H9 (cell line): Measurements from ENCODE around the gene PIGM. TPM values are rescaled to one million over a fixed set of nuclear protein-coding genes. Genes with fewer than 3 reads are reported as not detected.

ENCODE experiments used
- DNase-seq: peaks from one replicate; pipeline ENCODE4 v3.0.0-alpha.2; 2017
- H2AFZ ChIP-seq: one replicate; pipeline ENCODE4 v1.6.1; 2013; ENCODE audit warnings: mild to moderate bottlenecking, low read length, control low read depth, moderate library complexity
- H2AK5ac ChIP-seq: 2 replicates; pipeline ENCODE4 v1.6.1; 2013; ENCODE audit warnings: low read length, control low read depth, mixed read lengths; ENCODE audit not compliant: insufficient read length
- H2BK120ac ChIP-seq: one replicate; pipeline ENCODE4 v1.6.1; 2013; ENCODE audit warnings: low read depth, mild to moderate bottlenecking, low read length, control low read depth, inconsistent platforms; ENCODE audit not compliant: poor library complexity, severe bottlenecking
- H2BK12ac ChIP-seq: 2 replicates; pipeline ENCODE4 v1.6.1; 2013; ENCODE audit warnings: low read length, control low read depth, mixed read lengths, low read depth; ENCODE audit not compliant: insufficient read length
- H2BK15ac ChIP-seq: 2 replicates; pipeline ENCODE4 v1.6.1; 2013; ENCODE audit warnings: low read depth, low read length, control low read depth
- H2BK20ac ChIP-seq: one replicate; pipeline ENCODE4 v1.6.1; 2013; ENCODE audit warnings: low read depth, mild to moderate bottlenecking, low read length, control low read depth, inconsistent platforms; ENCODE audit not compliant: poor library complexity, severe bottlenecking
- H2BK5ac ChIP-seq: 2 replicates; pipeline ENCODE4 v1.6.1; 2013; ENCODE audit warnings: low read length, control low read depth, mixed read lengths; ENCODE audit not compliant: insufficient read length
- H3K14ac ChIP-seq: 2 replicates; pipeline ENCODE4 v1.6.1; 2013; ENCODE audit warnings: low read length, control low read depth; ENCODE audit not compliant: insufficient read depth
- H3K18ac ChIP-seq: 2 replicates; pipeline ENCODE4 v1.6.1; 2013; ENCODE audit warnings: low read depth, mild to moderate bottlenecking, mixed read lengths, low read length, control low read depth; ENCODE audit not compliant: insufficient read length
- H3K23ac ChIP-seq: 2 replicates; pipeline ENCODE4 v1.6.1; 2013; ENCODE audit warnings: low read length, control low read depth, mixed read lengths, low read depth; ENCODE audit not compliant: insufficient read length
- H3K23me2 ChIP-seq: 2 replicates; pipeline ENCODE4 v1.6.1; 2013; ENCODE audit warnings: low read depth, mild to moderate bottlenecking, mixed read lengths, low read length, control low read depth; ENCODE audit not compliant: insufficient read length, poor library complexity, severe bottlenecking
- H3K27ac ChIP-seq: 2 replicates; pipeline ENCODE4 v1.5.1; 2013; ENCODE audit warnings: low read length, control low read depth, mixed read lengths, low read depth; ENCODE audit not compliant: insufficient read length
- H3K27me3 ChIP-seq: 2 replicates; pipeline ENCODE4 v1.6.1; 2013; ENCODE audit warnings: low read length, control low read depth, inconsistent platforms; ENCODE audit not compliant: insufficient read depth
- H3K4ac ChIP-seq: 2 replicates; pipeline ENCODE4 v1.6.1; 2013; ENCODE audit warnings: low read depth, mild to moderate bottlenecking, control low read depth, inconsistent platforms, low read length, moderate library complexity
- H3K4me1 ChIP-seq: 2 replicates; pipeline ENCODE4 v1.6.1; 2013; ENCODE audit warnings: low read length, control low read depth, inconsistent platforms; ENCODE audit not compliant: insufficient read depth
- H3K4me2 ChIP-seq: 2 replicates; pipeline ENCODE4 v1.6.1; 2013; ENCODE audit warnings: low read length, control low read depth, mixed read lengths; ENCODE audit not compliant: insufficient read length, insufficient read depth
- H3K56ac ChIP-seq: 2 replicates; pipeline ENCODE4 v1.6.1; 2013; ENCODE audit warnings: low read depth, mild to moderate bottlenecking, mixed read lengths, low read length, control low read depth; ENCODE audit not compliant: insufficient read length
- H3K79me1 ChIP-seq: 2 replicates; pipeline ENCODE4 v1.6.1; 2013; ENCODE audit warnings: low read depth, mild to moderate bottlenecking, moderate library complexity, low read length, control low read depth, inconsistent platforms; ENCODE audit not compliant: insufficient read depth, poor library complexity, severe bottlenecking
- H3K79me2 ChIP-seq: 2 replicates; pipeline ENCODE4 v1.6.1; 2013; ENCODE audit warnings: low read length, control low read depth, inconsistent platforms; ENCODE audit not compliant: insufficient read depth
- H3K9ac ChIP-seq: 2 replicates; pipeline ENCODE4 v1.6.1; 2013; ENCODE audit warnings: low read length, control low read depth, mixed read lengths; ENCODE audit not compliant: insufficient read length; ENCODE audit errors: extremely low read depth
- H3K9me3 ChIP-seq: one replicate; pipeline ENCODE4 v1.6.1; 2013; ENCODE audit warnings: low read depth, low read length, inconsistent platforms; ENCODE audit not compliant: control insufficient read depth
- H3T11ph ChIP-seq: one replicate; pipeline ENCODE4 v1.6.1; 2013; ENCODE audit warnings: mild to moderate bottlenecking, low read length, control low read depth, inconsistent platforms
- H4K20me1 ChIP-seq: one replicate; pipeline ENCODE4 v1.6.1; 2013; ENCODE audit not compliant: control insufficient read depth, insufficient read length, insufficient read depth
- H4K5ac ChIP-seq: 2 replicates; pipeline ENCODE4 v1.6.1; 2013; ENCODE audit warnings: low read depth, mild to moderate bottlenecking, mixed read lengths, low read length, control low read depth; ENCODE audit not compliant: insufficient read length
- H4K8ac ChIP-seq: replicated peaks from 2 replicates; pipeline ENCODE4 v1.6.1; 2013; ENCODE audit warnings: low read length, control low read depth, mixed read lengths, low read depth; ENCODE audit not compliant: insufficient read length
- H4K91ac ChIP-seq: 2 replicates; pipeline ENCODE4 v1.6.1; 2013; ENCODE audit warnings: low read depth, mild to moderate bottlenecking, moderate library complexity, mixed read lengths, low read length, control low read depth; ENCODE audit not compliant: insufficient read length
- H3K27ac Mint-ChIP-seq, 3 experiments: 2 replicates in 2 of 3; 3 replicates in 1 of 3; pipeline ENCODE4 v1.8.0; 2020 to 2021; ENCODE audit warnings: mixed read lengths in 3 of 3, mild to moderate bottlenecking in 1 of 3, moderate library complexity in 1 of 3
- H3K27me3 Mint-ChIP-seq: 2 replicates; pipeline ENCODE4 v1.8.0; 2021; ENCODE audit warnings: low read depth, mild to moderate bottlenecking, moderate library complexity, mixed read lengths
- H3K36me3 Mint-ChIP-seq, 3 experiments: 2 replicates in 2 of 3; 3 replicates in 1 of 3; pipeline ENCODE4 v1.8.0; 2020 to 2021; ENCODE audit warnings: low read depth in 3 of 3, mixed read lengths in 3 of 3; ENCODE audit not compliant: insufficient read depth in 1 of 3
- H3K4me1 Mint-ChIP-seq, 2 experiments: 2 replicates each; pipeline ENCODE4 v1.8.0; 2020; ENCODE audit warnings: mixed read lengths in 2 of 2
- H3K4me3 Mint-ChIP-seq, 2 experiments: 2 replicates in 1 of 2; 3 replicates in 1 of 2; pipeline ENCODE4 v1.8.0; 2020 to 2021; ENCODE audit warnings: mild to moderate bottlenecking in 2 of 2, mixed read lengths in 2 of 2, moderate library complexity in 1 of 2
- H3K9me3 Mint-ChIP-seq, 2 experiments: 2 replicates in 1 of 2; 3 replicates in 1 of 2; pipeline ENCODE4 v1.8.0; 2020; ENCODE audit warnings: mild to moderate bottlenecking in 2 of 2, mixed read lengths in 2 of 2, moderate library complexity in 1 of 2
- CTCF ChIP-seq: fragments of 200-600 bp; sonication (generic); conservative IDR thresholded peaks from 3 replicates; pipeline ENCODE4 v1.8.0; 2021; ENCODE audit warnings: antibody characterized with exemption, mild to moderate bottlenecking
- WGBS: extraction: QIAGEN DNeasy Blood & Tissue Kit; methylation state at CpG from one replicate; pipeline ENCODE4 v1.1.7; 2013; ENCODE audit warnings: missing lambda C conversion rate, low lambda C conversion rate, mixed read lengths; ENCODE audit not compliant: insufficient read length; ENCODE audit errors: extremely low coverage; 5-methylcytosine and 5-hydroxymethylcytosine counted together
- total RNA-seq: library from RNA; stranded (reverse); gene quantifications from 2 replicates; pipeline ENCODE4 v1.2.1, GENCODE V29; 2021

PIGM gene
- total RNA-seq, 1 experiment from 2014 or later = 5.9 TPM

- no peaks in the 10 kb centered on the region for H3K79me2 ChIP-seq
- no peaks in the 10 kb centered on the region for H3K36me3 Mint-ChIP-seq
- peaks cover 85% of the 10 kb centered on the region for H3K27me3 Mint-ChIP-seq
- DNase-seq = no peak
- H4K91ac ChIP-seq = no peak overlapping the region
- H3K79me1 ChIP-seq = no peaks in the 10 kb centered on the region
- no peak overlapping the region for H2BK5ac ChIP-seq
- H2AK5ac ChIP-seq = no peak overlapping the region
- no peak overlapping the region for H3K27ac Mint-ChIP-seq
- no peak overlapping the region for H4K5ac ChIP-seq
- no peak overlapping the region for H2AFZ ChIP-seq
- H3K4me3 Mint-ChIP-seq = no peak overlapping the region
- no peak overlapping the region for H4K8ac ChIP-seq
- H3K14ac ChIP-seq = no peak overlapping the region
- H3K18ac ChIP-seq = no peak overlapping the region
- H3K56ac ChIP-seq = no peak overlapping the region
- no peak for TF ChIP-seq CTCF
- no peak overlapping the region for H2BK15ac ChIP-seq
- no CpG with 5 or more reads among the region's 3 CpGs for WGBS
- peaks cover 0 to 3% of the 10 kb centered on the region in 2 experiments; a peak in 1 of 4 replicates for H3K4me1 Mint-ChIP-seq
- 0 out of 2 replicates have a peak, but pooled peaks cover 2% of the 10 kb centered on the region for H3K4me1 ChIP-seq
- no peak overlapping the region for H2BK20ac ChIP-seq
- no peaks in the 10 kb centered on the region for H4K20me1 ChIP-seq
- no peak overlapping the region for H3K4ac ChIP-seq
- H2BK12ac ChIP-seq = no peak overlapping the region
- no peak overlapping the region for H3K4me2 ChIP-seq
- H3K9me3 ChIP-seq = no peaks in the 10 kb centered on the region
- H3K9ac ChIP-seq = no peak overlapping the region
- H3K23me2 ChIP-seq = no peaks in the 10 kb centered on the region
- no peak overlapping the region for H2BK120ac ChIP-seq
- no peaks in the 10 kb centered on the region for H3K9me3 Mint-ChIP-seq
- peaks cover 7% of the 10 kb centered on the region; the same call in 1 of the 2 replicates for H3K27me3 ChIP-seq
- H3K23ac ChIP-seq = no peak overlapping the region
- no peak overlapping the region for H3K27ac ChIP-seq
- H3T11ph ChIP-seq = no peak overlapping the region
Observed at GRCh38 chr1:160076295-160076694, 44.5 kb upstream of the PIGM start.
